Measurements from ENCODE around the gene KRTAP5-1. TPM values are rescaled to one million over a fixed set of nuclear protein-coding genes. Genes with fewer than 3 reads are reported as not detected.
"Not testable (repeated sequence)": the region's sequence is repeated elsewhere in the genome, so short reads cannot be mapped to it uniquely, and the experiment has no call there.

Gene KRTAP5-1
- total RNA-seq, 1 donor from 2014 or later: not detected

DNA sequence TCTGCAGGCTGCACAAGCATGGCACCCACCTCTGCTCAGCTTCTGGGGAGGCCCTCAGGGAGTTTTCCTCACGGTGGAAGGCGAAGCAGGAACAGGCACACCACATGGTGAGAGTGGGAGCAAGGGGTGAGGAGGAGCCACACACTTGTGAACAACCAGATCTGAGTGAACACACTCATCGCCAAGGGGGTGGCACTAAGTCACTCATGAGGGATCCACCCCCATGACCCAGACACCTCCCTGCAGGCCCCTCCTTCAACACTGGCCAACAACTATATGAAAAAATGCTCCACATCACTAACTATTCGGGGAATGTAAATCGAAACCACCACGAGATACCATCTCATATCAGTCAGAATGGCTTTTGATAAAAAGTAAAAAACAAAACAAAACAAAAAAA, 13.7 kb upstream of the KRTAP5-1 start:
- no peak overlapping the region for H3K4me3 ChIP-seq (ENCODE audit: low read depth, low read length)
- TF ChIP-seq, protein P1, sequence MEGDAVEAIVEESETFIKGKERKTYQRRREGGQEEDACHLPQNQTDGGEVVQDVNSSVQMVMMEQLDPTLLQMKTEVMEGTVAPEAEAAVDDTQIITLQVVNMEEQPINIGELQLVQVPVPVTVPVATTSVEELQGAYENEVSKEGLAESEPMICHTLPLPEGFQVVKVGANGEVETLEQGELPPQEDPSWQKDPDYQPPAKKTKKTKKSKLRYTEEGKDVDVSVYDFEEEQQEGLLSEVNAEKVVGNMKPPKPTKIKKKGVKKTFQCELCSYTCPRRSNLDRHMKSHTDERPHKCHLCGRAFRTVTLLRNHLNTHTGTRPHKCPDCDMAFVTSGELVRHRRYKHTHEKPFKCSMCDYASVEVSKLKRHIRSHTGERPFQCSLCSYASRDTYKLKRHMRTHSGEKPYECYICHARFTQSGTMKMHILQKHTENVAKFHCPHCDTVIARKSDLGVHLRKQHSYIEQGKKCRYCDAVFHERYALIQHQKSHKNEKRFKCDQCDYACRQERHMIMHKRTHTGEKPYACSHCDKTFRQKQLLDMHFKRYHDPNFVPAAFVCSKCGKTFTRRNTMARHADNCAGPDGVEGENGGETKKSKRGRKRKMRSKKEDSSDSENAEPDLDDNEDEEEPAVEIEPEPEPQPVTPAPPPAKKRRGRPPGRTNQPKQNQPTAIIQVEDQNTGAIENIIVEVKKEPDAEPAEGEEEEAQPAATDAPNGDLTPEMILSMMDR (conservative IDR thresholded peaks at IDR 0.05; ENCODE audit: low read depth, low read length): no peak
- DNase-seq (ENCODE audit: low read depth): no peak

DNA sequence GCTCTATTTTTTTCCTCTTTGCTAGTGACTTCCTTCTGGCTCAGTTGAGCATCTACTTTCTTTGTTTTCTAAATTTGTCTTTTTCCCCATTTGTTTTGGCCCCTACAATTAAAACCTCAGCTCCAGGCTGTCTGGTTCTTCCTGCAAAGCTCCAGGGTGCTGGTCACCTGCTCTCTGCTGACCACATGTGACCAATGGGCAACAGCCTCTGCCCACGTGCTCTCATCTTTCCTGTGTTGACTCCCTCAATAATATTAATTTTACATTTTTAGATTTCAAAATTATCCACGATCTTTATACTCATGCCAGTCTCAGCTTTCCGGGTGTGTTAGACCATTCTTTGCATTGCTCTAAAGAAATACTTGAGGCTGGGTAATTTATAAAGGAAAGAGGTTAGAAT, 13.3 kb upstream of the KRTAP5-1 start:
- H3K4me3 ChIP-seq (ENCODE audit: low read depth, low read length); DNase-seq (ENCODE audit: low read depth): not testable (repeated sequence)

DNA sequence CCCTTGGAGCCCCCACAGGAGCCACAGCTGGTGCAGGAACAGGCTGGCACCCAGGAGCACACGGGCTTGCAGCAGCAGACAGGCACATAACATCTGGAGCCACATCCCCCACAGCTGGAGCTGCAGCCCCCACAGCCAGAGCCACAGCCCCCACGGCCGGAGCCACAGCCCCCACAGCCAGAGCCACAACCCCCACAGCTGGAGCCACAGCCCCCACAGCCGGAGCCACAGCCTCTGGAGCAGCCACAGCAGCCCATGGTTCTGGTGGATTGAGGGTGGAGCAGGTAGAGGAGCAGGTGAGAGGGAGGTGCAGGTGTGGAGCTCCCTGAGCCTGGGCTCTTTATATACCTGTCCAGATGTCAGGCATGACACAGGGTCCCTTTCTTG, 12.9 kb upstream of the KRTAP5-1 start, which contains the start of gene KRTAP5-2:
Gene KRTAP5-2 (minus strand): TSS at position 301 of the 387 bp plus-strand sequence. CDS start 44 bp downstream, at position 257.
- TF ChIP-seq, protein P1 (conservative IDR thresholded peaks at IDR 0.05; ENCODE audit: low read depth, low read length): no peak
- DNase-seq (ENCODE audit: low read depth): no peak
- H3K4me3 ChIP-seq (ENCODE audit: low read depth, low read length): no peak within 1 kb of the TSS

DNA sequence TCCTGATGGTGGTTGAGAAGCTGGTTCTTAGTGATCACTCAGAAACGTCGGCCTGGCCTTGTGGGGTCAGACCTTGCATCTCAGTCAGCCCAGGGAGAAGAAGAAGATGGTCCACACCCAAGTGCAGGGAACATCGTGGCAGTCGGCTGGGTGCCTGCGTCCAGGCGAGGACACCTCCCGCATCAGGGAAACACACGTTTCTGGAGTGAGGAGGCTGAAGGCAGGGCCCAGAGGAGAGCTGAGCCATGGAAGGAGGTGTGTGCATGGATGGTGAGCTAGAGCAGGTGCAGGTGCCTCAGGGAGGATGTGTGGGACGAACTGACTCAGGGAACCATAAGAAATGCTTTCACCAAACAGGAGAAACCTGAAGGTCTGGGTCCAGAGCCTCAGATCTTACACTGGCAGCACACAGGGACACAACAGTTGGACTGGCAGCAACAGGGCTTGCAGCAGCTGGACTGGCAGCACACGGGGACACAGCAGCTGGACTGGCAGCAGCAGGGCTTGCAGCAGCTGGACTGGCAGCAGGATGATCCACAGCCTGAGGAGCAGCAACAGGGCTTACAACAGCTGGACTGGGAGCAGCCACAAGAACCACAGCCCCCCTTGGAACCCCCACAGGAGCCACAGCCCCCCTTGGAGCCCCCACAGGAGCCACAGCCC, 12.4 kb upstream of the KRTAP5-1 start:
- no peak overlapping the region for H3K4me3 ChIP-seq (ENCODE audit: low read depth, low read length)
- no peak for DNase-seq (ENCODE audit: low read depth)
- TF ChIP-seq, protein P1 (conservative IDR thresholded peaks at IDR 0.05; ENCODE audit: low read depth, low read length): no peak

DNA sequence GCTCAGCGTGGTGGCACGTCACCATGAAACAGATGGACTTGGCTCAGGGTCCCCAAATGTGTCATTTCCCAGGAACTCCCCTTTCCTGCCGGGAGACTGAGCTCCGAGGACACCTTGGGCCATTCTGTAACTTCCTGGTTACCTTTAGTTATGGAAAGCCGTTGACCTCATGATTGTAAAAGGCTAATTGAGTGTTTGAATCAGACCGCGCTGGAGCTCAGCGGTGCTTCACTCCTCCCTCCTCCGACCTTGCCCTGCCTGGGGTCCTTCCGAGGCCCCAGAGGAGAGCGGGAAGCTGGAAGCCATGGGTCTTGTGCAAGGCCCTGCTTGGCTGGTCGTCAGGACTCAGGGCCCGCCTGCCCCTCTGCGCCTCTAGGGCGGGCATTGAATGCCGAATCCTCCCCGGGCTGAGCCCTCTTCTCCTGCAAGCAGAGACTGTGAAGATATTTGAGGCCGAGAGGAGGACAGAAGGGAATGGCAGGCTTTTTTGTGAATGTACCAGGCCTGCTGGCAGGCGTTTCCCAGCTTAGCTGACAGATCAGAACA, 11.6 kb upstream of the KRTAP5-1 start:
- H3K4me3 ChIP-seq (ENCODE audit: low read depth, low read length); DNase-seq (ENCODE audit: low read depth): not testable (repeated sequence)

DNA sequence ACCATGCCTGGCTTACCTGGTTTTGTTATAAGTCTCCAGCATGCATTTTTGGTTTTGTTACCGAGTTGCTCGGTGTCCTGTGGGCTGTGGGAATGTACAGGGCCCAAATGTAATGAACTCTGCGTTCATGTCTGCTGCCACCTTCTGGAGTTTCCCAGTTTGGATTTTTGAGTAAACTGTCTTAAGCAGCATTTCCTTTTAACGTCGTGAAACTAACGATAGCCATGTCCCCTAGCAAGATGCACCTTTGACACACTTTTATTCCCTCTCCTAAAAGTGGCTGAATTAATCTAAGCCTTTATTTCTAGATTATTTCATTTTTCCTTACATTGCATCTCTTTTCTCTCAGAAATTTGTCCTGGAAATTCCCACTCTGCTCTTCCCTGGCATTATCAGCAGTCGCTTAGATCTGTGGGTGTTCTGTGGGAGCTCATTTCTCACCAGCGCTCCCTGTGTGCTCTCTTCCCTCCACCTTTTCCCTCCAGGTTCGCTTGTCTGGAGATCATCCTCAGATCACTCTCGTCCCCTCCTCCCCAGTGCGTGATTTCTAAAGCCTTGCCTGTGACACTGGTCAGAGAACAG, 11.0 kb upstream of the KRTAP5-1 start:
- not testable (repeated sequence) for DNase-seq (ENCODE audit: low read depth); H3K4me3 ChIP-seq (ENCODE audit: low read depth, low read length)

DNA sequence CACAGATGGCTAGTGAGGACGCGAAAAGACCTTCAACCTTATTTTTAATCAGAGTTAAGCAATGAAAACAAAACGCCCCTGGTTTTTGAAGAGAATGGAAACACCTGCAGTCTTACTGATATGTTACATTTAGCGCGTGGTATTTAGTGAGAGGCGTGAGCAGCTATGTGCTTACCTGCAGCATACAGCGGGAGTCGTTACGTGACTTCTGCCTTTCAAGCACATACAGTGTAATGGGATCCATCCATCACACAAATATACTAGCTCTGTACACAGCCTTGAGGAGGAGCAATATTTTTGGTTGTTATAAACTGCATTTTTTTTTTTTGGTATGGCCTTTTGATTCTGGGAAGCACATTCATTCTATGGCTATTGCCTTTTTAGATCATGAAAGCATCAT, 7.5 kb upstream of the KRTAP5-1 start:
- no peak overlapping the region for H3K4me3 ChIP-seq (ENCODE audit: low read depth, low read length)
- no peak for DNase-seq (ENCODE audit: low read depth)
- TF ChIP-seq, protein P1 (conservative IDR thresholded peaks at IDR 0.05; ENCODE audit: low read depth, low read length): no peak

DNA sequence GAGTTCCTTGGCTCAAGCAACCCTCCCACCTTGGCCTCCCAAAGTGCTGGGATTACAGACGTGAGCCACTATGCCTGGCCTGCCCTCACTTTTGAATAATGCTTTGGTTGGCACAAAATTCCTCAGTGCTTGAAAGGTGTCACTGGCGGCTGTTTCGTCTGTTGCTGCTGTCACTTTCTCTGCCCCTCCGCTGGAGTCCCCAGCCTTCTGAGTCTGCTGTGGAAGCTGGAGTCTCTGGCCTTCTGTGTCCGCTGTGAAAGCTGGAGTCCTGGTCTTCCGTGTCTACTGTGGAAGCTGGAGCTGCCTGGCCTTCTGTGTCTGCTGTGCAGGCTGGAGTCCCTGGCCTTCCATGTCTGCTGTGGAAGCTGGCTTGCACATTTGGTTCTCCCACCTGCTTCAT, 4.9 kb upstream of the KRTAP5-1 start:
- TF ChIP-seq, protein P1 (conservative IDR thresholded peaks at IDR 0.05; ENCODE audit: low read depth, low read length): no peak
- no peak overlapping the region for H3K4me3 ChIP-seq (ENCODE audit: low read depth, low read length)
- DNase-seq (ENCODE audit: low read depth): no peak

DNA sequence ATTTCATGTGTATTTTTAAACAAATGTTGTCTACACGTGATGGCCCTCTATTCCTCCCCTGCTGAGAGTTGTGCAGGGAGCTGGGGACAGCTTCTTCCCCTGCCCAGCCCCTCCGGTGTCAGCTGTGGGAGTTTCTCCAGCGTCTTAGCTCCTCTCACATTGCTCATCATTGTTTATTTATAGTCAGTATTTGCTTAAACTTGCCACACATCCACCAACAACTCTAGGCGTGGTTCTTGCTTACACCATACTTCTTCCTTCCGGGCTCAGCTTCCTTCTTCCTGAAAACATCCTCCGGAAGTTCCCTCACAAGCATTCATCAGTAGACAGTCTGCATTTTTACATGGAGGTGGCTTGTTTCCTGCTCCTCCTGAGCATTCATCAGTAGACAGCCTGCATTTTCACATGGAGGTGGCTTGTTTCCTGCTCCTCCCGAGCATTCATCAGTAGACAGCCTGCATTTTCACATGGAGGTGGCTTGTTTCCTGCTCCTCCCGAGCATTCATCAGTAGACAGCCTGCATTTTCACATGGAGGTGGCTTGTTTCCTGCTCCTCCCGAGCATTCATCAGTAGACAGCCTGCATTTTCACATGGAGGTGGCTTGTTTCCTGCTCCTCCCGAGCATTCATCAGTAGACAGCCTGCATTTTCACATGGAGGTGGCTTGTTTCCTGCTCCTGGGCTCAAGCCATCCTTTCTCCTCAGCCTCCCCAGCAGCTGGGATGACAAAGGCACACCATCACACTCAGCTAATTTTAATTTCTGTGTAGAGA, 4.3 kb upstream of the KRTAP5-1 start:
- DNase-seq (ENCODE audit: low read depth); H3K4me3 ChIP-seq (ENCODE audit: low read depth, low read length): not testable (repeated sequence)

All from epithelial cell of proximal tubule (primary cell).